Gastrocnemius medialis (tissue), 4 donors: ENCODE results near the gene INCENP.

Experiments
- POLR2A ChIP-seq, 2 donors: fragments of 450-650 bp; IDR thresholded peaks; one replicate each; pipeline ENCODE4 v1.6.1; 2017; ENCODE audit warnings: antibody characterized with exemption in 2 of 2, mild to moderate bottlenecking in 2 of 2, moderate library complexity in 2 of 2
- TF ChIP-seq, protein P1 (sequence below), 5 experiments: fragments of 450-650 bp in 3 of 5; fragments of 200-600 bp in 2 of 5; sonication (generic) in 2 of 5; IDR thresholded peaks in 4 of 5; conservative IDR thresholded peaks in 1 of 5; 1 replicate in 4 of 5; 2 replicates in 1 of 5; pipeline ENCODE4 v1.5.1; 2016 to 2019; ENCODE audit warnings: antibody characterized with exemption in 5 of 5, mild to moderate bottlenecking in 3 of 5, moderate library complexity in 3 of 5

DNA sequence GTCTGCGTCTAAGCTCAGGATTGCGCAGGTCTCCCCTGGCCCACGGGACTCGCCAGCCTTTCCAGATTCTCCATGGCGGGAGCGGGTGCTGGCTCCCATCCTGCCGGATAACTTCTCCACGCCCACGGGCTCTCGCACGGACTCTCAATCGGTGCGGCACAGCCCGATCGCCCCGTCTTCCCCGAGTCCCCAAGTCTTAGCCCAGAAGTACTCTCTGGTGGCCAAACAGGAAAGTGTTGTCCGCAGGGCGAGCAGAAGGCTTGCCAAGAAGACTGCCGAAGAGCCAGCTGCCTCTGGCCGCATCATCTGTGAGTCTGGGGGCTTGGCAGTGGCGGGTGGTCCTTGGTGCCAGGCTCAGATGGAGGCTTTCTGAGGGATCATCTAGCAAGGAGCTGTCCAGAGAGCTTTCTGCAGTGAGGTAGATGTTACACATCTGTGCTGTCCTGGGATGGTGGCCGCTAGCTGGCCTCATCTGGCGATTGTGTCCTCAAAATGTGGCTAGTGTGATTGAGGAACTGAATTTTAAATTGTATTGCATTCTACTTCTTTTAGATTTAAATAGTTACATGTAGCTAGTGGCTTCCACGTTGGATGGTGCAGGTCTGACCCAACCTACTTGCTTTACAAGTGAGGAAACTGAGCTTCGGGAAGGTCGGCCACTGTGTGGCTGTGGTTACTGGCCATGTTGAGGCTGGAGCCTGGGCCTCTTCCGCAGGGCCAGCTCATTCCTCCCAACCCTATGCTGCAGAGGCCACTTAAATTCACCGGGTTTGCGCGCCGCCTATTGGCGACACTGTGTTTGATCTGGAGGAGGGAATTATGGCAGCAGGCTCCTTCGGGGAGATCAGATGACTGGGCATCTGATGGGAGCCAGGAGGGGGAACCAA lies 6.7 kb downstream of the INCENP start:
- TF ChIP-seq, protein P1, sequence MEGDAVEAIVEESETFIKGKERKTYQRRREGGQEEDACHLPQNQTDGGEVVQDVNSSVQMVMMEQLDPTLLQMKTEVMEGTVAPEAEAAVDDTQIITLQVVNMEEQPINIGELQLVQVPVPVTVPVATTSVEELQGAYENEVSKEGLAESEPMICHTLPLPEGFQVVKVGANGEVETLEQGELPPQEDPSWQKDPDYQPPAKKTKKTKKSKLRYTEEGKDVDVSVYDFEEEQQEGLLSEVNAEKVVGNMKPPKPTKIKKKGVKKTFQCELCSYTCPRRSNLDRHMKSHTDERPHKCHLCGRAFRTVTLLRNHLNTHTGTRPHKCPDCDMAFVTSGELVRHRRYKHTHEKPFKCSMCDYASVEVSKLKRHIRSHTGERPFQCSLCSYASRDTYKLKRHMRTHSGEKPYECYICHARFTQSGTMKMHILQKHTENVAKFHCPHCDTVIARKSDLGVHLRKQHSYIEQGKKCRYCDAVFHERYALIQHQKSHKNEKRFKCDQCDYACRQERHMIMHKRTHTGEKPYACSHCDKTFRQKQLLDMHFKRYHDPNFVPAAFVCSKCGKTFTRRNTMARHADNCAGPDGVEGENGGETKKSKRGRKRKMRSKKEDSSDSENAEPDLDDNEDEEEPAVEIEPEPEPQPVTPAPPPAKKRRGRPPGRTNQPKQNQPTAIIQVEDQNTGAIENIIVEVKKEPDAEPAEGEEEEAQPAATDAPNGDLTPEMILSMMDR (IDR thresholded peaks at IDR 0.05 in 4 of 5, conservative IDR thresholded peaks at IDR 0.05 in 1 of 5) = no peak
- TF ChIP-seq POLR2A (IDR thresholded peaks at IDR 0.05) = no peak
